ENCODE results near the gene NUP210L.
A peak's percentile ranks its signal among the peaks of the same experiment; 100 is the strongest.

Gene NUP210L

GRCh38 chr1:154171223-154171583, 16.3 kb upstream of the NUP210L start:
- no peak for DNase-seq (ENCODE audit: low spot score)
- in situ Hi-C loops (cut with MboI; ENCODE audit: low pct_unique_long_range_greater_than_20kb, low sequenced_read_pairs, unreplicated experiment) = no loop called here
- TF ChIP-seq CTCF (IDR thresholded peaks at IDR 0.05; ENCODE audit: extremely low read depth, insufficient read depth, missing control alignments) = no peak

- in situ Hi-C loops (cut with MboI; ENCODE audit: low pct_unique_long_range_greater_than_20kb, low sequenced_read_pairs, unreplicated experiment) = no loop called here
- TF ChIP-seq CTCF (IDR thresholded peaks at IDR 0.05; ENCODE audit: extremely low read depth, insufficient read depth, missing control alignments) = no peak
- peak; percentile 30 for DNase-seq (ENCODE audit: low spot score)
Observed at GRCh38 chr1:154170547-154171222, 15.8 kb upstream of the NUP210L start.

- TF ChIP-seq CTCF (IDR thresholded peaks at IDR 0.05; ENCODE audit: extremely low read depth, insufficient read depth, missing control alignments) = no peak
- in situ Hi-C loops (cut with MboI; ENCODE audit: low pct_unique_long_range_greater_than_20kb, low sequenced_read_pairs, unreplicated experiment) = no loop called here
Observed at GRCh38 chr1:154167461-154167860, 12.6 kb upstream of the NUP210L start.

GRCh38 chr1:154166207-154166606, 11.3 kb upstream of the NUP210L start:
- DNase-seq (ENCODE audit: low spot score) = no peak
- TF ChIP-seq CTCF (IDR thresholded peaks at IDR 0.05; ENCODE audit: extremely low read depth, insufficient read depth, missing control alignments) = no peak
- in situ Hi-C loops (cut with MboI; ENCODE audit: low pct_unique_long_range_greater_than_20kb, low sequenced_read_pairs, unreplicated experiment) = no loop called here

More at GRCh38 chr1:154167461-154167860, 12.6 kb upstream of the NUP210L start:
- no peak for DNase-seq (ENCODE audit: low spot score)

GRCh38 chr1:154159554-154159953, 4.7 kb upstream of the NUP210L start:
- DNase-seq (ENCODE audit: low spot score) = no peak
- in situ Hi-C loops (cut with MboI; ENCODE audit: low pct_unique_long_range_greater_than_20kb, low sequenced_read_pairs, unreplicated experiment) = no loop called here
- TF ChIP-seq CTCF (IDR thresholded peaks at IDR 0.05; ENCODE audit: extremely low read depth, insufficient read depth, missing control alignments) = no peak

- no peak for TF ChIP-seq CTCF (IDR thresholded peaks at IDR 0.05; ENCODE audit: extremely low read depth, insufficient read depth, missing control alignments)
- in situ Hi-C loops (cut with MboI; ENCODE audit: low pct_unique_long_range_greater_than_20kb, low sequenced_read_pairs, unreplicated experiment) = no loop called here
- no peak for DNase-seq (ENCODE audit: low spot score)
Observed at GRCh38 chr1:154158307-154159125, 3.6 kb upstream of the NUP210L start.

Measured in GM13977 (cell line).